SKM-1 (cell line): Measurements from ENCODE around the gene DHX32.

Experiments used
- DNase-seq: peaks from one replicate; lab custom pipeline; 2025; ENCODE audit not compliant: unreplicated experiment; lab: John Stamatoyannopoulos, UW

Gene DHX32

DNA sequence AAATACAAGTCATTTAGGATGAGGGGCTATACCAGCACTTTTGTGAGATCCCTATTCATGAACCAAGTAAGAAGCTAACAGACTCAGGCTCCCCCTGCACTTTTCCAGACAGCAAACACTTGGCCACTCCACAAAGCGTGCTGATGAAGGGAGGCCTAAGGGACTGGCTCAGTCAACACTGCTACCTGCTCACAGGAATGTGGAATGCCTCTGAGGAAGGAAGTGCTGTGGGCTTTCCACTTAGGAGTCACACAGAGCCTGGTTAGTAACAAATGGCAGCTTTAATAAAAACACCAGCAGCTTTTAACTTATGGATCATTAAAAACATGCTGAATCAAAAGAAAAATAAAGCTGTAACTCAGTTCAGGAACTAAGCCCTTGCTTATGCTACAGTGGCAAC is 73.0 kb downstream of the DHX32 start:
- no peak for DNase-seq

DNA sequence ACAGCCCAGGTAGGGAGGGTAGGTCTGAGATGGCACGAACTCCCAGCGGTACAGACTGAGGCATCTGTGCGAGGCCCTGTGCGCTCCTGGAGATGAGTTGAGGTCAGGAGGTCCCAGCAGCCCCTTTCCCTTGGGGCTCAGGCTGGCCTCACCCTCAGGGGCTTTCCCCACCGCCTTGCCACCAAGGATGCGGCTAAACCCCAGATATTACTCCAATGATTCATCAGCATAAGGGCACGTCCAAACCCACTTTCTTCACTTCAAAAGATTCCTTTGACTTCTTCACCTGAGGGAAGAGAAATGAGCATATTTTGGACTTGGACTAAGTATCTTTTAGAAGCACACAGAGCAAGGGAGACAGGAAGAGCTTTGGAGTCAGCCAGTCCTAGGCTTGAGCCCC is 78.4 kb downstream of the DHX32 start:
- no peak for DNase-seq

DNA sequence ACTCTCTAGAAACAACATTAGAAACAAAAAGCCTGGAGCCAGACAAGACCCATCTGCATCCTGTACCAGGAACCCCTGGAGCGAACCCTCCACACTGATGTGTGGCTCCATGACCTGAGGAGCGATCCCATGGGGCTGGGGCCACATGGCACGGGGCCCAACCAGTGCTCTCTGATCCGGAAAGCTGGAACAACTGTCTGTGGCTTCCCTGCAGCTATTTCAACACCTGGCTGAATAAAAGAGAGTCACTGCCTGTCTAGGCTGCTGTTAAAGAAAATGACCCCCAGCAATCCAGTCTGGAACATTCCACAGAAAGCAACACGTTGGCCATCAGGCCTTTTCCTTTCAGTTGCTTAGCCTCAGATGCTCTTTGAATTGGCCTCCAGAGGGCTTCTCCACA is 79.0 kb downstream of the DHX32 start:
- no peak for DNase-seq

DNA sequence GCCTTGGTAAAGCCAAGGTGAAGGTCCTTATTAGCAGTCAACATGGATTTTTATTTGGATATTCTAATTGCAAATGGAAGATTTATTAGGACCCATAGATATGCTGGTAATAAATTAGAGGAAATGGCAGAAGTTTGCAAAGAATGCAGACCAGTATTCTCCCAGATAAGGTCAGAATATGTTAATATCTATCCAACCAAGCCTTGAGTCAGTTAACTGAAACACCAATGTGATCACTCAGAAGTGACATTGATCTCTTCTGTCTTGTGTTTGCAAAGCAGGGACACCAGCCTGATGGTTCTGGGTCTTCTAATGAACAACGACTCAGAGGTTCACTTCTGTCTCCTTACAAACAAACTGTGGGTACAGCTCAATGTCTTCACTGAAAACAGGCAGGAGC is 79.5 kb downstream of the DHX32 start:
- no peak for DNase-seq

DNA sequence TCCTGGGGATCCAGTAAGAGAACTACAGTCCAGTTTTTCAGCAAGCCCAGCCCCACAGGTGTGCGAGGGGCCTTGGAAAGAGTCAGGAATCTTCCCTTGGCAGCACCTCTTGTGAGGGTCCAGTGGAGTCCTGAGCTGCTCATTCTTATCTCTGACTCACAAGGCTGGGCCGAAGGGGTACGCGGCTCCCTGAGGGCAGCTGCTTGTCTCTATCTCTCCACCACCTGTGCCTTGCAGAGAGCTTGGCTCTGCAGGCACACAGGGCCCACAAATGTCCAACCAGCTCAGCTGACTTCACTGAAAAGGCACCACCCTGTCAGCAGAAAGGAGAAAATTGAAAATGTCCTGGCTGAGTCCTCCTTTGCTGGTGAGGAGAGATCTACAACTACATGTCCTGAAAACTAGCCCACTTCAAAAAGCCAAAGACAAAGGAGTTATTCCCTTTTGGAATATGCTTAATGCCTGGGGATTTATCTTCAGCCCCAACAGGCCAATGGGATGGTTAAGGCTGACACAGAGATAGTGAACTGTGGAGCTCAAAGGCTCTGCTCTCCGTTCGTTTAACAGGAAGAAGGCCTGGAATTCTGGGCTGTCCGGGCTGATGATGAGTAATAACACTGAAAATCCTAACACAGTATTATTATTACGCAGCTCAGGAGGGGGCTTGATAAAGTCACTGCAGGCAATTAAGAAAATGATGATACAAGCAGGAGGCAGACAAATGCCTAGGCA is 81.5 kb downstream of the DHX32 start:
- DNase-seq = no peak

DNA sequence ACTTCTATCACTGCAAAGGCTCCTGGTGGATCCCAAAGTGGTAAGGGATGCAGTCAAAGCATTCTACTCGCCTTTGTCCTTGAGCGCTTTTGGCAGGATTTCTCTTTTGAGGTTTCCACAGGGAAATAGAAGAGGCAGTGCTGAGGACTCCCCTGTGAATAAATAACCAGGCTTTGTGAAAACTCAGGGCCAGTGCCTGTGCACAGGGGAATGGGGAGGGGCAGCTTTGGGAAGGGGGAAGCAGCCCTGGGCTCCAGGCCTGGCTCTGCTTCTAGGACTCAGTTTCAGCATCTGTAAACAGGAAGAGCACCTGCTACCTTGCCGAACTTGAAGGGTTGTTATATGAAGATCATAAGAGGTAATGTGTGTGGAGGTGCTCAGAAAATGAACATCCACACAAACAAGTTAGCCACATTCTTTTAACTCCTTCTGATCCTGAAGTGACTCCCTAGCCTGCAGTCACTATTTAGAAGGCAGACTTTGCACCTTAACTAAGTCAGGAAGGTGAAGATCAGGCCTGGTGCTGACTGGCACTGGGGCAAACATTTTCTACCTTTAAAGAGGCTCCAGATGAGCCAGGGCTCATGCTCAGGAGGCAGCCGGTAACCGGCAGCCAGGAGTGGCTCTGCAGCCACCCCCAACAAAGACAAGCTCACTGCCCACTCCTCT is 83.0 kb downstream of the DHX32 start:
- no peak for DNase-seq

DNA sequence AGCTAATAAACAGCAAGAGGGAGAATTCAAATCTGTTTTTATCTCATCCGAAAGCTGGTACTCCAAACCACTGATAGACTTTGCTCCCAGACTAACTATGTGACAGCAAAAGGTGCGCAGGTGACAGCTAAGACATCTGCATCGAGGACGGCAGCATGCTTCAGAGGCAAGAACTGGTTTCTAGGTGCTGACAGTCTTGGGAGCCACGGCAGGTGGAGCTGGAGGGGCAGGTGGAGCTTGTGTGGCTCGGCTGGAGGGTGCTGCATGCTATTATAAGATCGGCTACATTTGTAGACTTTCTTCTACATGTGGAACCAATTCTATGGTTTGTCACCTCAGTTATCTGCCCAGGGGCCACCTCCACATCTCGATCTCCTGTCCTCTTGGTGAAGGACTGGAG is 83.7 kb downstream of the DHX32 start:
- no peak for DNase-seq

DNA sequence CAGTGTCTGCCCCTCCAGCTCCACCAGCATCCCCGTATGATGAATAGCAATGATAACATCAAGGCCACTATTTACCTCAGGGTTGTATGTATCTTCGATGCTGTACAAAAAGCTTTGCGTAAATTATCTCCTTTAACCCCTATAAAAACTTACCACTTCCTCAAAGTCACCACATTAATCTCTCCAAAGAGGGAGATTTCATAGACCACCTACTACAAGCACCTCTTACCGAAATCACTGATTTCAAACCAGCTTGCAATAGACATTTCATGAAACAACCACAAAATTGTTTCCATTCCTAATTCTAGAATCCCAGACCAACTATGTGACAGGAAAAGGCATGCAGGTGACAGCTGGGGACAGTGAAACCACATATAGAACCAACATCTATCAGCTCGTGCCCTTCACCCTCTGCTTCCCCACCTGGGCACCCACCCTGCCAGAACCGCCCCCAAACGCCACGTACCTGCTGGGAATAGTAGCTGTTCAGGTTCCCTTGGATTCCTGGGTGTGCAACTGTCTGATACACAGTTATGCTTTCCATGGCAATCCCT is 85.4 kb downstream of the DHX32 start:
- DNase-seq = no peak

DNA sequence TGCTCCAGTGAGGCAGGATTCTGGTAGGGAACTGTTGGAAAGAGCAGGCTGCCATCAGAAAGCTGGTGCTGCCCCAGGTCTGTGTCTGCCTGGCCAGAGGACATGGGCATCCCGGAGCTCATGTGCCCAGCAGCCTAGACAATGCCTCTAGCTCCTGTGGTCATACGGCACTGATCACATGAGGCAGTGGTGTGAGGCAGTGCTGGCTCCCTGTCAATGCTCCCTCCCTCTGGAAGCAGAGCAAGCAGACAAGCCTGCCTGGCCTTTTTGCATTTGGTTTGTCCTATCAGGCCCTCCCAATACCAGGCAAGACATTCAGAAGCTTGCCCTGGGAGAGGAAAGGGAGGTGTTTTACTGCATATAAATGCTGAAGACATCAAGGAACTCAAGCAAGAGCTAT is 86.0 kb downstream of the DHX32 start:
- no peak for DNase-seq

DNA sequence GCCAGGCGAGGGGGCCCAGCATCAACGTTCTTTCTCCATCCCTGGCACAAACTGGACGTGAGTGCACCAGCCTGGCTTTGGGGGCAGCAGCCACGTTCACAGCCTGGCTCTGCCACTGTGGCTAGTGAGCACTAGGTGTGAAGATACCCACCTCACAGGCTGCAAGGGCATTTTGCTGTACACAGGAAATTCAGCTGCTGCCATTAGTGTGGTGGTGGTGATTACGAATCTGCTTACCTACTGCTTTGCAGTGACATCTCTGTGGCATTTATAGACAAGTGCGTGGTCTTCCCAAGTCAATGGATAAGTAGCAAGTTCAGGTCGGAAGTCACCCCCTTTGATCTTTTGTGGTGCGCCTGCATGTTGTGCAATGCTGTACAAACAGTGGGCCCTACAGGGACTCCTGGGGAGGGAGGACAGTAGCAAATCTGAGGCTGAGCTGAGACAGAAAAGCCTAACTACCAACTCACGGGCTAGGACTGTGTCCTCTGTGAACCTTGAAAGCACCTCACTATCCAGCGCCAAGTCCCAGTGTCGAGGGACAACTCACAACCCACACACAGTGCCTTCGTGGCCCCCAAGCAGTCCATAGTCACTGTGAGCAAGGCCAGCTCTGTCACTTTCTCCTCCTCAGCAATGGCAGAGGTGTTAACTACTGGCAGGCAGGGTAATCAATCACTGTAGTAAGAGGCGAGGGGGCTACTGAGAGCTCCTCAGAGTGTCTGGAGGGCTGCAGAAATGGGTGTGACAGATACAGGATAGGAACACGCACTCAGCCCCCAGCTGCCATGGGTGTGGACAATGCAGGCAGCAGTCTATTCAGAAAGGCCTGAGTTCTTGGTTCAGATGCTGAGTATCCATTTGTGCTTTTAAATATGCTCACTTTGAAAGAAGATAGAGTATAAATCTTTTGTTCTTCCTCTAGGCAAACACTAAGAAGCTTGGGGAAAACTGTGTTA is 88.5 kb downstream of the DHX32 start:
- no peak for DNase-seq

DNA sequence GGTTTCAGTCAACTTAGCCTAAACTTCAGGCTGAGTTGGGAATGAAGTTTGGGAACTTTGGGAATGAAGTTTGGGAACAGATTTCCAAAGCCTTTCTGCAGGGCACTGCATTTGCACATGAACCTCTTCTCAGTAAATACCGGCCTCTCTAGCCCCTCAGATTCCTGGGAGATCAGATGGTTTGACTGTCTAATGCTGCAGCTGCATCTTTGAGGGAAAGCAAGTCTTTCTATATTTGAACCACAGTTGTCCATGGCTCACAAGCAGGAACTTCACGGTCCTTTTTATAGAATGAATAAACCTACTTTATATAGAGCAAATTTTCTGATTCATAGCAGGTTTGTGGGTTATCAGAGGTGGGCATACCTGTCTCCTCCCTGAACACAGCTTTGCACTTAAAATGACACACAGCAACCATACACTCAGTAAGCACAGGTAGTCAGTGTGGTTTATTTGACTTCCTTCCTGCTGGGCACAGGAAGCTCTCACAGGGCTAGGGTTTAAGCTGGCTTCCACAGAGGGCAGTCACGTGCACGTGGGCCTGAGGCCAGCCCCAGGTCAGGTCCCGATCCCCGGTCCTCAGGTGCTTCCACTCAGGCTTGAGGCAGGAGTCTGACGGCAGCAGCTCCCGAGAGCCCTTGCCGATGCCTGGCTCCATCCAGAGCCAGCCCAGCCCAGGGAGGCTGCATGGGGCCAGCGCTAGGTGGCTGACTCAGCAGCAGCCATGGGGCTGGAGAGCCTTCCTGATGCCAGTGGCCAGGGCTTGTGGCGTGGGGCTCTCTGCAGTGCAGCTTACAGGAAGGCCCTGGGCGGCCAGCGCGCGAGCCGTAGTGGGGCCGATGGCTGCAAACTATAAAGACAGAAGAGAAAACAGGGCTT is 92.7 kb downstream of the DHX32 start:
- no peak for DNase-seq
